PC-9 (cell line): ENCODE data around the gene ADORA1. TPM values are rescaled to one million over a fixed set of nuclear protein-coding genes. Genes with fewer than 3 reads are reported as not detected.
A peak's percentile ranks its signal among the peaks of the same experiment; 100 is the strongest.

Experiments
- BruUV-seq: library from RNA; stranded (reverse); fragments of 400-500 nt; replicated peaks from 2 replicates; lab custom pipeline; 2021; lab: Mats Ljungman, UMichigan
- CTCF ChIA-PET: fragments of 300-600 bp; sonication (Branson Sonifier 250); formaldehyde crosslinking; loops from one replicate; lab custom pipeline; 2022; ENCODE audit warnings: antibody characterized with exemption; lab: Charles Lee
- POLR2A ChIA-PET: fragments of 300-600 bp; sonication (Branson Sonifier 250); formaldehyde crosslinking; loops from one replicate; lab custom pipeline; 2022; ENCODE audit warnings: antibody characterized with exemption; ENCODE audit not compliant: unreplicated experiment; lab: Charles Lee
- DNase-seq, 2 experiments: peaks; one replicate each; pipeline versions ENCODE4 v3.0.0 to v3.0.0-alpha.2; 2015 to 2022; ENCODE audit warnings: mixed read lengths in 1 of 2
- H2AFZ ChIP-seq: fragments of 200-600 bp; sonication (generic); 2 replicates; pipeline ENCODE4 v1.8.1; 2017; ENCODE audit warnings: antibody characterized with exemption
- H3F3A ChIP-seq: fragments of 200-600 bp; sonication (generic); 2 replicates; pipeline ENCODE4 v1.8.1; 2017; ENCODE audit warnings: antibody characterized with exemption, mild to moderate bottlenecking, low read depth; ENCODE audit not compliant: insufficient read depth
- H3K27ac ChIP-seq: fragments of 200-600 bp; sonication (generic); 2 replicates; pipeline ENCODE4 v1.6.1; 2016; ENCODE audit warnings: mixed run types
- H3K27me3 ChIP-seq: fragments of 200-600 bp; sonication (generic); 2 replicates; pipeline ENCODE4 v1.6.1; 2016; ENCODE audit warnings: low read depth, mixed run types; ENCODE audit not compliant: insufficient read depth
- H3K36me3 ChIP-seq: fragments of 200-600 bp; sonication (generic); 2 replicates; pipeline ENCODE4 v1.6.1; 2016; ENCODE audit warnings: low read depth, mixed run types
- H3K4me1 ChIP-seq: fragments of 200-600 bp; sonication (generic); replicated peaks from 2 replicates; pipeline ENCODE4 v1.6.1; 2016; ENCODE audit warnings: mixed run types; ENCODE audit not compliant: insufficient read depth
- H3K4me2 ChIP-seq: fragments of 200-600 bp; sonication (generic); 2 replicates; pipeline ENCODE4 v1.6.1; 2017; ENCODE audit warnings: mixed run types
- H3K4me3 ChIP-seq: fragments of 200-600 bp; sonication (generic); 2 replicates; pipeline ENCODE4 v1.6.1; 2016; ENCODE audit warnings: mixed run types
- H3K79me2 ChIP-seq: fragments of 200-600 bp; sonication (generic); 2 replicates; pipeline ENCODE4 v1.6.1; 2017; ENCODE audit warnings: low read depth, mixed run types
- H3K9me2 ChIP-seq: fragments of 200-600 bp; sonication (generic); 2 replicates; pipeline ENCODE4 v1.8.1; 2017; ENCODE audit warnings: mild to moderate bottlenecking; ENCODE audit not compliant: insufficient read depth
- H3K9me3 ChIP-seq: fragments of 200-600 bp; sonication (generic); 2 replicates; pipeline ENCODE4 v1.8.1; 2016; ENCODE audit warnings: low read depth; ENCODE audit not compliant: insufficient read depth
- H4K20me1 ChIP-seq: fragments of 200-600 bp; sonication (generic); 2 replicates; pipeline ENCODE4 v1.8.1; 2017; ENCODE audit not compliant: insufficient read depth
- CTCF ChIP-seq: fragments of 200-600 bp; sonication (generic); conservative IDR thresholded peaks from 2 replicates; pipeline ENCODE4 v1.6.1; 2017; ENCODE audit warnings: mixed run types, antibody characterized with exemption, mild to moderate bottlenecking, moderate library complexity
- EZH2 ChIP-seq: fragments of 200-600 bp; sonication (generic); IDR thresholded peaks from 2 replicates; pipeline ENCODE4 v1.8.0; 2017; ENCODE audit warnings: antibody characterized with exemption, low read depth
- intact Hi-C: fragments of 100-400 bp; cut with micrococcal nuclease; formaldehyde crosslinking; loops from one replicate; pipeline ENCODE4 v1.10.0; 2022; ENCODE audit not compliant: unreplicated experiment
- total RNA-seq: library from RNA; stranded (reverse); gene quantifications from 2 replicates; pipeline ENCODE4 v1.2.3, GENCODE V29; 2021

ADORA1 gene
- total RNA-seq, 1 experiment from 2014 or later: 8.3 TPM

- no peaks in the 10 kb centered on the region for H3K9me2 ChIP-seq
- H3K9me3 ChIP-seq: no peaks in the 10 kb centered on the region
- intact Hi-C loops: loop anchor here (1.0 to 2.0 kb wide), 2 partner anchors 25 to 44 kb away; no protein-coding TSS in a partner anchor
- no peaks in the 10 kb centered on the region for H3K27me3 ChIP-seq
- H2AFZ ChIP-seq: no peak overlapping the region; the same call in 1 of the 2 replicates
- H3F3A ChIP-seq: peaks cover 41% of the 10 kb centered on the region
- H3K4me2 ChIP-seq: peak overlapping the region; percentile 100
- ChIA-PET CTCF (interaction anchor here (0.9 to 1.7 kb wide), 5 partner anchors 11 to 90 kb away, joined by 3 to 14 read pairs (median 4); no protein-coding TSS in a partner anchor), POLR2A (interaction anchor here (0.5 to 0.6 kb wide), 3 partner anchors 22 to 252 kb away, joined by 3 to 5 read pairs (median 3); no protein-coding TSS in a partner anchor)
- no TSS peak for BruUV-seq
- H3K4me3 ChIP-seq: peak overlapping the region; percentile 80
- peak overlapping the region; percentile 54 for H3K27ac ChIP-seq
- H3K79me2 ChIP-seq: no peaks in the 10 kb centered on the region; the same call in 1 of the 2 replicates
- no peaks in the 10 kb centered on the region for H4K20me1 ChIP-seq
- H3K36me3 ChIP-seq: no peaks in the 10 kb centered on the region
- peaks cover 65% of the 10 kb centered on the region for H3K4me1 ChIP-seq
- DNase-seq: no peak
- TF ChIP-seq CTCF: no peak
- TF ChIP-seq EZH2: no peak
Observed at GRCh38 chr1:203128716-203129500, 1.4 kb downstream of the ADORA1 start.

GRCh38 chr1:203129501-203130231 is 2.1 kb downstream of the ADORA1 start:
- peak; percentile 66 to 77 for DNase-seq
- TF ChIP-seq EZH2 (no peak), CTCF (no peak)
- Histone ChIP-seq H3K4me3 (peak overlapping the region; percentile 80), H3K79me2 (peaks cover 4% of the 10 kb centered on the region), H3K4me1 (peaks cover 72% of the 10 kb centered on the region), H3F3A (peaks cover 49% of the 10 kb centered on the region), H3K36me3 (no peaks in the 10 kb centered on the region), H4K20me1 (no peaks in the 10 kb centered on the region), H3K4me2 (peak overlapping the region; percentile 100), H3K27me3 (no peaks in the 10 kb centered on the region), H3K9me3 (no peaks in the 10 kb centered on the region), H2AFZ (no peak overlapping the region), H3K9me2 (no peaks in the 10 kb centered on the region), H3K27ac (peak overlapping the region; percentile 54)
- no TSS peak for BruUV-seq
- CTCF ChIA-PET: interaction anchor here (0.6 to 1.0 kb wide), 3 partner anchors 12 to 81 kb away, joined by 3 read pairs; no protein-coding TSS in a partner anchor
- POLR2A ChIA-PET: interaction anchor here (0.5 to 0.7 kb wide), 3 partner anchors 165 to 416 kb away, joined by 3 read pairs; no protein-coding TSS in a partner anchor
- intact Hi-C loops: loop anchor here (2.0 kb wide), 1 partner anchor 43 kb away; no protein-coding TSS in a partner anchor
